Stimulated activated CD4-positive, alpha-beta T cell treated with anti-CD3 and anti-CD28 coated beads, TNF-alpha, amount 100 ng/mL, for 4 hours (primary cell): ENCODE measurements around the gene TACSTD2.
A peak's percentile ranks its signal among the peaks of the same experiment; 100 is the strongest.
"Not testable (repeated sequence)": the region's sequence is repeated elsewhere in the genome, so short reads cannot be mapped to it uniquely, and the experiment has no call there.

Experiments
- DNase-seq, 3 experiments: peaks; one replicate each; pipeline ENCODE4 v3.0.0-alpha.2; 2020; ENCODE audit warnings: low read depth in 3 of 3

Gene TACSTD2

GRCh38 chr1:58587667-58588066 lies 10.6 kb upstream of the TACSTD2 start:
- DNase-seq = no peak

- DNase-seq = no peak
Measured at GRCh38 chr1:58586271-58586670, 9.2 kb upstream of the TACSTD2 start.

GRCh38 chr1:58585581-58586151 lies 8.6 kb upstream of the TACSTD2 start:
- no peak for DNase-seq

GRCh38 chr1:58585166-58585565 lies 8.1 kb upstream of the TACSTD2 start:
- DNase-seq = no peak

- no peak for DNase-seq
Measured at GRCh38 chr1:58584082-58584895, 7.2 kb upstream of the TACSTD2 start.

- no peak for DNase-seq
Measured at GRCh38 chr1:58583496-58583895, 6.4 kb upstream of the TACSTD2 start.

- not testable (repeated sequence) for DNase-seq
Measured at GRCh38 chr1:58582143-58582542, 5.1 kb upstream of the TACSTD2 start.

GRCh38 chr1:58581641-58582040 lies 4.6 kb upstream of the TACSTD2 start:
- no peak for DNase-seq

GRCh38 chr1:58580186-58580585 lies 3.1 kb upstream of the TACSTD2 start:
- no peak for DNase-seq

GRCh38 chr1:58577654-58578030 lies 590 bp upstream of the TACSTD2 start:
- DNase-seq = no peak

- DNase-seq = no peak
Measured at GRCh38 chr1:58576325-58576726, 726 bp downstream of the TACSTD2 start.

GRCh38 chr1:58575551-58576324 lies 1.3 kb downstream of the TACSTD2 start:
- DNase-seq = no peak

- no peak for DNase-seq
Measured at GRCh38 chr1:58574816-58575215, 2.2 kb downstream of the TACSTD2 start.

GRCh38 chr1:58573705-58574591 lies 3.1 kb downstream of the TACSTD2 start:
- DNase-seq = peak in 1 of 3 experiments; percentile 8

GRCh38 chr1:58573138-58573537 lies 3.9 kb downstream of the TACSTD2 start:
- no peak for DNase-seq

- no peak for DNase-seq
Measured at GRCh38 chr1:58572690-58573089, 4.4 kb downstream of the TACSTD2 start.

GRCh38 chr1:58571616-58572015 lies 5.4 kb downstream of the TACSTD2 start:
- DNase-seq = no peak

GRCh38 chr1:58570817-58571216 lies 6.2 kb downstream of the TACSTD2 start:
- DNase-seq = no peak

GRCh38 chr1:58570094-58570493 lies 7.0 kb downstream of the TACSTD2 start:
- DNase-seq = no peak

GRCh38 chr1:58568911-58569310 lies 8.1 kb downstream of the TACSTD2 start:
- DNase-seq = no peak

GRCh38 chr1:58568271-58568860 lies 8.7 kb downstream of the TACSTD2 start:
- no peak for DNase-seq
